T-helper 9 cell (primary cell): ENCODE results near the gene UQCRC1.

Experiments used
- DNase-seq: peaks from one replicate; pipeline ENCODE4 v3.0.0-alpha.2; 2020

Gene UQCRC1

GRCh38 chr3:48633256-48633655 lies 23.8 kb upstream of the UQCRC1 start:
- DNase-seq, result no peak

GRCh38 chr3:48631516-48632448 lies 22.3 kb upstream of the UQCRC1 start:
- no peak for DNase-seq

- DNase-seq, result no peak
These were observed 21.4 kb upstream of the UQCRC1 start for GRCh38 chr3:48630833-48631232.

DNA sequence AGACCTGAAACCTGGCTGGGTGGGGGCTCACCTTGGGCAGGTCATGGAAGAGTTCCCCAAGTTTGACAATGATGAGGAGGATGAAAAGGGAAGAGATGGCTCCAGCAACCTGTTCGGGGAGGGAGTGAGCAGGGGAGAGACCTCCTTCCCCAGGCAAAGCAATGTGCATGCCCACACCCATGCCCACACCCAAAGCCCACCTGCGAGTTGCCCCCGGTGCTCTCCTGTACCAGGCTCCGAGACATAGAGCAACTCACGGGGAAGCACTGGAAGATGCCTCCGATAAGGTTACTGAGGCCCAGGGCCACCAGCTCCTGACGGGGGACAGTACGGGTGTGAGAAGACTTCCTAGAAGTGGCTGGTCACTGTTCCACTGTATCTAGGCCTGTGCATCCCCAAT lies 21.0 kb upstream of the UQCRC1 start:
- no peak for DNase-seq

GRCh38 chr3:48629894-48630293 lies 20.4 kb upstream of the UQCRC1 start:
- no peak for DNase-seq

DNA sequence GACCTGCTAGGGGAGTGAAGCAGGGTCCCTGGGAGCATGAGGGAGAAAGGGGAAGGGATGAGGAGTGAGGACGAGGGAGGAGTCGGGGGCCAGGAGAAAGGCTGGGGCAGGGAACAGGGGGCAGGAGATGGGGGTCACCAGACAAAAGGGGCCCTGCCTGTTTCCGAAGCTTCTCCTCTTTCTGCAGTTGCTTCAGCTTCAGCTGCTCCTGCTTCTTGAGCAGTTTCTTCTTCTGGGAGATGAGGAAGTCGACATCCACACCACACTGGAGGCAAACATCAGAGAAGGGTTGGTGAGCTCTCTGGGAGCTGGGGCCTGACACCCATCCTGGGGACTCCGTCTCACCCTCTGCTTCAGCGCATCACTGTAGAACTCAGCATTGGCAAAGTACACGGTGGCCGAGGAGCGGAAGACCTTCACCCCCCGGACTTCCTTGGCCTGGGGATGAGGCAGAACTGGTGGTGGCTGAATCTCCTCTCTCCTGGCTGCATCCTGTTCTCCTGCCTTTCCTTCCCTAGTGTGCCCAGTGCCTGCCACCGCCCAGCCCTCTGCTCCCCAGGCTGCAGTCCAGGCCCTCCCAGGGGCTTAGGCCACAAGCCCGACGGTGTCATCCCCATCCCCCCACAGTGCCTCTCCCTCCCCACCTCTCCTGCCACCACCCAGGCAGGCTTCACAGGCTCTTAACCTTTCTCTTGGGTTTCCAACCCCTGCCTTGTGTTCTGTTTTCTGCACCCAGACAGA lies 19.0 kb upstream of the UQCRC1 start:
- DNase-seq, result no peak

DNA sequence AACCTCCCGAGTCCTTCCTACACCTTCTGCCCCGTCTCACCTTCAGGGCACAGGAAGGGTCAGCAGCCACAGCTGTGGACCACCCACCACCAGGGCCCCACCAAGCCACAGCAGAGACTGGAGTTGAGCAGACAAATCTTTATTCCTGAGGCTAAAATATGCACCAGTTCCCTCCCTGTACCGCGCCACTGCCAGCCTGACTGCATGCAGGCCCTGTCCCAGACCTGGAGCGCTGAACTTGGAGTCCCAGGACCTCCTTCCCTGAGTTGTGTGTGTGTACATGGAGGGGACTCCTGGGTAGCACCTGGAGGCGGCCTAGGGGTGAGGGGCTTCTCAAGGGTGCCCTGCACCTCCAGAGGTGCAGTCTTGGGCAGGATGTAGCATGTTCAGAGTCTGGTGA lies 16.2 kb upstream of the UQCRC1 start:
- DNase-seq, result no peak

DNA sequence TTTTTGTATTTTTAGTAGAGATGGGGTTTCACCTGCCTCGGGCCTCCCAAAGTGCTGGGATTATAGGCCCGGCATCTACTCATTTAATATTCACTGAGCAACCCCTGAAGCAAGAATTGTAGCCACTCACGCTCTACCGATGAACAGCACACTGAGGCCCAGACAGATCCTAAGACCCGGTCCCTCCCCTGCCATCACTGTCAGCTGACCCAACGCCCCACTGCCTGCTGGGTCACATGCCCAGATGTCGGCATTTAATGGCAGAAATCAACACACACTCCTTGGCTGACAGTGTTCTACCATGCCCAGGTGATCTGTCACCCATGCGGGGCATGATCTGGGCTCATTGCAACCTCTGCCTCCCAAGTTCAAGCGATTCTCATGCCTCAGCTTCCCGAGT lies 15.3 kb upstream of the UQCRC1 start:
- DNase-seq, result no peak

- no peak for DNase-seq
These were observed 14.6 kb upstream of the UQCRC1 start for GRCh38 chr3:48623851-48624547.

DNA sequence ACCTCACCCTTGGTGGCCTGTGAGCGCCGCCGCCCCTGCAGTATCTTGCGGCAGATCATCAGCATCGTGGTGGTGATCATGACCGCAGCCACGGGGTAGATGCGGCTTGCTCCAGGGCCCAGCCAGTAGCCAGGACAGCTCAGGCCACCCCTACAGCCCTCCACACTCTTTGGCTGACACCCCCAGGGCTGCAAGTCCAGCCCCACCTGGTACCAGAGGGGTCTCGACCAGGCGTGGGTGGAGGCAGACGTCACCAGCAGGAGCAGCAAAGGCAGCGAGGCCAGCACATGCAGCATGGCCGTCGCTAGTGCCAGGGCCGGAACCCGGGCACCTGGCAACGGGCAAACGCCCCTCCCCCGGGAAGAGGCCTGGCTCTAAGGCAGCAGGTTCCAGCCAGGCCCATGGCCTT lies 12.0 kb upstream of the UQCRC1 start, which contains the start of gene TMEM89:
Gene TMEM89, minus strand, starts transcription at position 309 of the 409 bp plus-strand sequence. Its CDS starts 13 bp downstream, at position 296.
- DNase-seq, result no peak

GRCh38 chr3:48619541-48620524 lies 10.4 kb upstream of the UQCRC1 start:
- no peak for DNase-seq

- DNase-seq, result no peak
These were observed 8.1 kb upstream of the UQCRC1 start for GRCh38 chr3:48617559-48617958.

GRCh38 chr3:48614044-48614443 lies 4.6 kb upstream of the UQCRC1 start:
- DNase-seq, result no peak

- DNase-seq, result no peak
These were observed 2.9 kb upstream of the UQCRC1 start for GRCh38 chr3:48612309-48612708.

- no peak for DNase-seq
These were observed 1.9 kb downstream of the UQCRC1 start for GRCh38 chr3:48607519-48607918.

GRCh38 chr3:48601622-48601994 lies 7.8 kb downstream of the UQCRC1 start:
- DNase-seq, result no peak

- DNase-seq, result no peak
These were observed 8.5 kb downstream of the UQCRC1 start for GRCh38 chr3:48600711-48601621.

GRCh38 chr3:48599509-48600285 lies 9.7 kb downstream of the UQCRC1 start:
- DNase-seq, result no peak

DNA sequence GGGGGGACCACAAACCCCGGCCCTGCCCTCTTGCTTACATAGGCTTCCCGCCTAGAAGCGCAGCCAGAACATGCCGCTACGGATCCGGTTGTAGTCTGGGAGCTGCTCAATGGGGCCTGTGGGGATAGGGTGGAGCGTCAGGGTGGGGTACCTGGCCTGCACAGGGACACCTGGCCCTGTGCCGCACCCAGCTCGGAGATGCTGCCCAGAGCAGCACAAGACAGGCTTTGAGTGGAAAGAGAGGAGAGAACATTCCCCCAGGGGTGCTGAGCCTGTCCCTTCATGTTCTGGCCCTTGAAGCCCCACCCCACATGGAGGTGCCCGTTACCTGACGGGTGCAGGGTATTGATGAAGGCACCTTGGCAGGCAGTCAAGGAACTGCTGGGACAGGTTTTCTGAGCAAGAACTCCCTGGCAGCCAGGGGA lies 10.4 kb downstream of the UQCRC1 start:
- no peak for DNase-seq
